ENCODE results near the gene ATP5PF.
"Not testable (repeated sequence)": the region's sequence is repeated elsewhere in the genome, so short reads cannot be mapped to it uniquely, and the experiment has no call there.

The ATP5PF gene, protein sequence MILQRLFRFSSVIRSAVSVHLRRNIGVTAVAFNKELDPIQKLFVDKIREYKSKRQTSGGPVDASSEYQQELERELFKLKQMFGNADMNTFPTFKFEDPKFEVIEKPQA

DNA sequence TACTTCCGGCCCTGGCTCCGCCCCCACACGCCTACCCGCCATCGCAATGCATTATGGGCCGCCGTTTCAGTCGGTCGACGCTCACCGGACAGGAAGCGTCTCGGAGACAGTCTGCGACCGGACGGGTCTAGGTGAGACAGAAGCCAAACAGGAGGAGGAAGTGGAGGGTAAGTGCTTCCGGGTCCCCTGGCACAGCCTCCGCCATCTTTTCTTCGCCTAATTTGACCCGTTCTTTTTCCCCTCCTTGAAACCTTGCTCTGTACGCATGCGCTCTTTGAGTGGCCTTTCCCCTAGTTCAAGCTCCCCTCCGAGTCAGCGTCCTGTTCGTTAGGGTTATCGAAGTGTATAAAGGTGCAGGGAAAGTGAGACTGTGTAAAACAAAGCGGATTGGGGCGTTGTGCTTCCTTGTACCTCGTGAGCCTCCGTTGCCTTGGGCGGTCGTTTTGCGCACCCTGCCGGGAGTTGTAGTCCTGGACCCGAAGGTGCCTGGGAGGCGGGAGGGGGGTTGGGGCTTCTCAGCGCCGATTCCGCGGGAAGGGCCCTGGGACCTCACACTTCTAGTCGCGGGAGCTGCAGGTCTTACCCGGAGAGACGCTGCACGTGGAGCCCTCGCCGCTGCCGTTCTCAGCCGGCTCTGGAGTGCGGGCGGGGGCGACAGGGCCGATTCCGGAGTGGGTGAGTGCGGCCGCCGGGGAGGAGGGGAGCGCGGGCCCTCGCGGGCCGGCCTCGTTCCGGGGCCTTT lies at the start of gene ATP5PF, which contains the start of gene GABPA:
ATP5PF (minus strand) TSS at position 1 of the 742 bp plus-strand sequence. CDS start 5,110 bp downstream, outside the sequence.
GABPA (plus strand) TSS at position 69 of the 742 bp plus-strand sequence. CDS start 6,627 bp downstream, outside the sequence.
- peak; percentile 99 for DNase-seq

GRCh38 chr21:25778126-25778875 lies 43.6 kb upstream of the ATP5PF start:
- DNase-seq = not testable (repeated sequence)

DNA sequence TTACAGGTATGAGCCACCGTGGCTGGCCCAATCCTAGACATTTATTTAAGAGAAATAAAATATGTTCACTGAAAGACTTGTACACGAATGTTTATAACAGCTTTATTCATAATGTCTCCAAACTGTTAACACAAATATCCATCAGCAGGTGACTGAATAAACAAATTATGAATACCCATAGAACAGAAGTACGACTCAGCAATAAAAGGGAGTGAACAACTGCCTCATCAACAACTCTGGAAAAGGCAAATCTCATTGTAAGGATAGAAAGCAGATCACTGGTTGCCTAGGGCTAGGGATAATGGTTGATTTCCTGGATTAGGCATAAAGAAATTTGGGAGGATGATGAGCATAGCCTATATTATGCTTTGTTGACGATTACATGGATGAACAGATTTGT lies 41.7 kb upstream of the ATP5PF start:
- no peak for DNase-seq

DNA sequence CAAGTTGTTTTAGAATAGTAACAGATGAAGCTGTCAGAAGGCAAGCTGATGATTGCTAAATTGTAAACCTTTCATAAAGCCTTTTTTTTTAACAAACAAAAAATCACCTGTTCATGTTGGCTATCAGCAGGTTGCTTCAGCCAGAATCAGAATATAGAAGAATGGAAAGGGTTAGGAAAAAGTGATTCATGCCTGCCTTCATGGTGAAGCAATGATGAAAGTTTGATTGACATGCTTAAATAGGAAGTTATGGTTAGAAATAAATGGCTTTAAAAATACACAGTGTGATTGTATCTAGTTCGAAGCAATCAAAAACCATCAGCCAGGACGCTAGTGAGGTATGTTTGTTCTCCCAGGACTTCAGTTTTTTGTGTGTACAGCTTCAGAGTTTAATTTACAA lies 38.0 kb upstream of the ATP5PF start:
- DNase-seq = no peak

GRCh38 chr21:25767921-25768320 lies 33.2 kb upstream of the ATP5PF start:
- no peak for DNase-seq

DNA sequence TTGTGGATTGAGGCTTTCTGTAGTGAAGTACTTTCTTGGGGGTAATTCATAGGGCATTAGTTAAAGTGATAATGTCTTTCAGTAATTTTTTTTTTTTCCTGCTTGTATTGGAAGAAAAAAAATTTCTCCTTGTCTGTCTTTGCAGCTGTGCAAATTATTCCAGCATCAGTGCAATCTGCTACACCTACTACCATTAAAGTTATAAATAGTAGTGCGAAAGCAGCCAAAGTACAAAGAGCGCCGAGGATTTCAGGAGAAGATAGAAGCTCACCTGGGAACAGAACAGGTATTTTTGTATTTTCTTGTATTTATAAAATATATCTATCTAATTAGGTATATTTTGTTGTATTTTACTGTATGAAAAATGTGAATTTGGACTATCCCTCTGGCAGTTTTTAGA lies 29.4 kb upstream of the ATP5PF start:
- no peak for DNase-seq

DNA sequence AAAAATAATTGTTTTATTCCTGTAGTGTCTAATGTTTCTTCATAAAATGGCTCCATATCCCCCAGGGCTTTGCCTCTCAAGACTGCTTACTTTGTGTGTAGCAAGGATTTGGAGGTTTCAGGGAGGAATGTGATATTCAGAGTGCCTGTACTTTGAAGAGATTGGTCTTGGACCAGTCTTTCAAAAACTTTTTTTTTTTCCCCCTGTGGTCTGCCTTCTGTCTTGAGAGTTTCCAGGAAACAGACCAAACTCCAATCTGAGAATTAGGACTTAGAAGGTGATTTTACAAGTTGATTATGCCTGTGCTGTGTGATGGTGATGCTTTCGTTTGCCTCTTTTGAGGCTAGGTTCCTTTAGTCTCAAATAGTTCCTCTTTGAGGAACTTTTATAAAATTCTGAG lies 26.0 kb upstream of the ATP5PF start:
- DNase-seq = no peak

- DNase-seq = no peak
These were observed 25.4 kb upstream of the ATP5PF start for GRCh38 chr21:25760061-25760460.

DNA sequence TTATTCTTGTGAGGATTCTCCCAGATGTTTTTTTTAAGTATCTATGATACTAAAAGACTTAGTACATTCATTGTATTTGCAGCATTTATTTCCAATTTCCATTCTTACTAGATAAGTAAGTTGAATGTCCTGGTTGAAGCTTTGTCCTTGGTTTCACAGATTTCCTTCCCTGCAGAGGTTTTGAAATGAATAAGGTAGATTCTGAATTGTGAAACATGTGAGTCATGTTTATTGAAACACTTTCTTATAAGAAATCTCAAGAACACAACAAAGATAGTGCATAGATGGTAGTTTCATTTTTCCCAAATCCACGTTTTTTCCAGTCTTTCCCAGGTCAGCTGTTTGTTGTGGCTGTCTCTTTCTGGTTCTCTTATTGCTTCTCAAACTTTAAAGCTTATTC lies 24.9 kb upstream of the ATP5PF start:
- DNase-seq = no peak

GRCh38 chr21:25757531-25757930 lies 22.8 kb upstream of the ATP5PF start:
- DNase-seq = no peak

DNA sequence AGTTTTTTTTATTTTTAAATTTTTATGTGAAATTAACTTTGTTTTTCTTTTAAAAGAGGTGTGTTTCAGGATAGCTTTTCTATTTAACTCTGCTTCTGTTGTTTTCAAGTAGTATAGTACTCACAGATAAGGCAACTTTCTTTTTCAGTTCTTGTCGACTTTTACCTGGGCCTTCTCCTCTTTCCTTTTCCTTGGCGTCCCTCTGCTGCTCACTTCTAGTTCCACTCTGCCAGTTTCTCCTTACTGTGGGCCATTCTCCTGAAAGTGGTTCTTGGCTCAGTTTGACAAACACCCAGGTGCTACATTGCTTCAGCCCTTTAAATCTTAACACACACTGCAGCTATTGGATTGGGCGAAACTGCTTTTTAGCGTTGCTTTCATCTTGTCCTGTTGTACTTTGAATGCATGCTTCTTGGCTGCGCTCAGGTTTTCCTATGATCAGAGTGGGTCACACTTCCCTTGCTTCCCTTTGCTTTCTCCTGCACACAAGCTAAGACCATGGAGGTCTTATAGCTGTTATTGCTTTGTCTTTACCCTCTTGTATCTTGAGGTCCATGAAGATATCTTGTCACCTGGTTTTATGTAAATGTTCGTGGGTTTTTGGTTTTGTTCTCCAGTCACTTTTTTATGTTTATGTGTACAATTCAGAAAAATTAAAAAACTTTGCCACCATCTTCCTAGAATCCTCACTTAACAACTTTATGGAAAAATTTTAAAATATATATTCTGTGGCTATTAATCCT lies 21.7 kb upstream of the ATP5PF start:
- no peak for DNase-seq

GRCh38 chr21:25752416-25752815 lies 17.7 kb upstream of the ATP5PF start:
- DNase-seq = no peak

- DNase-seq = no peak
These were observed 15.4 kb upstream of the ATP5PF start for GRCh38 chr21:25750085-25750484.

GRCh38 chr21:25744854-25745253 lies 10.2 kb upstream of the ATP5PF start:
- DNase-seq = no peak

GRCh38 chr21:25742900-25743299 lies 8.2 kb upstream of the ATP5PF start:
- no peak for DNase-seq

DNA sequence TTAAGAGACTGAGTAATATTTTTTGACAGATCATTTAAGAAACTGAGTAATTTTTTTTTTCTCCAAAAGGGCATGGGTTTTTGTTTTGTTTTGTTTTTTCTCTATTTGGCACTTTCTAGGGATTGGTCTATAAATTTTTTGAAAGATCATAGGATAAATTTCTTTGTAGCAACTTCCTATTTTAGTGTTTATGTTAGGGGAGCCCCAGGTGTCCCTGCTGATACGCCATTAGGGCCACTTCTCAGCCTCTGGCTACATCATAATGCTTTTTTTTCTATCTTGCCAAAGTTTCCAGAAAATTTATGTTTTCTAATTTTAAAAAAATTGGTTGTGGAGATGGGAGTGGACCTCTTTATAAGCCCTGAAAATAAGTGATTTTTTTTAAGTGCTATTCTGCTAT lies 2.7 kb upstream of the ATP5PF start:
- no peak for DNase-seq

DNA sequence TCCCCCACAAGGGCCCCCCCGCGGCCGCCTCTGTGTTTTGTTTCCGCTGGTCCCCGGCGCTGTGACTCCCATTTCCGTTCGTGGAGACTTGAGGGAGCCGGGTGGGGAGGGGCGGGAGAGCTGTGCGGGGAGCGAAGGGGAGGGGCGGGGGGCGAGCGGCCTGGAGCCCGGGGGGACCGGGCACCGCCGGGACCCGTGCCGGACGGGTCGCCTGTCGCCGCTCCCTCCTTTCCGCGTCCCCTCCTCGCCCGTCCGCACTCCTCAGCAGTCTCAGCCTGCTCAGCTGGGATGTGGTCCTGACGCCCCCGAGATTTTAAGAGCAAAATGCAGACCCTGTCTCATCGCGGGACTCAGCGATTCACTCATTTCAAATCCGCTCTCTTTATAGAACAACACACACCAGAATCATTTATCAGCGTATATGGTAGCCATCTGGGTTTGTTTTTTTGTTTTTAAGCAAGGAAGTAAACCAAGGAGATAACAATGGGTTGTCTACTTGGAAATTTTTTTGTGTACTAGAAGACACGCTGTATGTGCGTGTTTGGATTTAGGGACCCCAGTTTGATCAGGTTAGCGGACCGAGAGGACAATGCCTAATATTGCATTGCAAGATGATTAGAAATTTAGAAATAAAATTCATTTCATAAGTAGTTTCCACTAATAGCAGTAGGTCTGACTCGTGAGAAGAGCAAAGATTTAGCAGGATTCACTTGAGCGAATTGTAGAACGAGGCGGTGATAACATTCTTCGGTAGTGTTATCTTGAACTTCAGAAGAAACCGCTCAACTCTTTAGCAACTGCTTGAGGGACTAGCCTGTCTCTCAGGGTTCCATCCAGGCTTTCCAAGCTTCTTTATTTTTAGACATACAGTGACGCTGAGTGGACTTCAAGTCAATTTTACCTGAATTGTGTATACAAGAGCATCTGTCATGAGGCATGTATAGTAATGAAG lies 1.2 kb upstream of the ATP5PF start:
- DNase-seq = no peak

DNA sequence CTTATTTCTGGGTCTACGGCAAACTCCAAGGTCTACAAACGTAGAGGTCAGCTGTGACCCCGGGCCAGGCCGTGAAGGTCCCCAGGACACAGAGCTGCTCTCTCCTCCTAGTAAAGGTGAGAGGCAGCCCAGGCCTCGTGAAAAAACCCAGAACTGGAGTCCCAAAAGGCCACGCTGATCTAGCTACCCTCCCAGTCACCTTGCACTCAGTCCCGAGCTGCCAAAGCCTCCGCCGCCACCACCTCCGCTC lies 125 bp downstream of the ATP5PF start:
- no peak for DNase-seq

- DNase-seq = no peak
These were observed 648 bp downstream of the ATP5PF start for GRCh38 chr21:25733859-25734653.

GRCh38 chr21:25732091-25732760 lies 2.5 kb downstream of the ATP5PF start:
- no peak for DNase-seq

DNA sequence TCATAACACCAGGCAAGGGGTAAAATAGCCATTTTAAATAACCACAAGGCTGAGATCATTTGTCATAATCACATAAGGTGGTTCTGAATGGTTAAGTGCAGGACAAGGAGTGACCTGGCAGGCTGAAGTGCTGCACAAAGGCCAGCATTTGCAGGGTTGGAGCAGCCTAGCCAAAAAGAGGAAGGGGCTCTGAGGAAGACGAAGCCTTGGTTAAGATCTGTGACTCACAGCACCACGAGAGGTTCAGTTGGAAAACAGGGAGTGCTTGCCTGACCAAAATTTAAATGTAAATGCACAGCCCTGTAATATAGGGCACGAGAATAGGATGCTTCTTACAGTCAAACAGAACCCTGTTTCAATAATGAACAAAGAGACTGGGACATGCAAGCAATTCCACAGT lies 12.1 kb downstream of the ATP5PF start:
- DNase-seq = no peak
